CD14-positive monocyte (primary cell): Measurements from ENCODE around the gene PYGL. TPM values are rescaled to one million over a fixed set of nuclear protein-coding genes. Genes with fewer than 3 reads are reported as not detected.

ENCODE experiments used
- DNase-seq, 3 donors: peaks; one replicate each; pipeline ENCODE4 v3.0.0-alpha.2; 2011 to 2022
- H2AFZ ChIP-seq: 2 replicates; pipeline ENCODE4 v1.6.0; 2012; ENCODE audit warnings: mild to moderate bottlenecking, low read depth, low read length, inconsistent platforms; ENCODE audit not compliant: insufficient read depth, poor library complexity, severe bottlenecking
- H3K27ac ChIP-seq, 2 donors: 1 replicate in 1 of 2; 2 replicates in 1 of 2; pipeline ENCODE4 v1.5.1; 2012 to 2013; ENCODE audit warnings: low read length in 2 of 2, control low read depth in 1 of 2, inconsistent platforms in 1 of 2, low read depth in 1 of 2, mild to moderate bottlenecking in 1 of 2
- H3K27me3 ChIP-seq, 2 donors: one replicate each; pipeline versions ENCODE4 v1.6.0 to v1.6.1; 2011 to 2013; ENCODE audit warnings: low read length in 2 of 2; ENCODE audit not compliant: control insufficient read depth in 2 of 2, insufficient read depth in 2 of 2
- H3K36me3 ChIP-seq, 2 donors: replicated peaks in 1 of 2; 1 replicate in 1 of 2; 2 replicates in 1 of 2; pipeline versions ENCODE4 v1.5.1 to v1.6.1; 2012 to 2013; ENCODE audit warnings: low read length in 2 of 2, control low read depth in 1 of 2, inconsistent platforms in 1 of 2, mild to moderate bottlenecking in 1 of 2; ENCODE audit not compliant: insufficient read depth in 2 of 2, control insufficient read depth in 1 of 2
- H3K4me1 ChIP-seq, 2 donors: 1 replicate in 1 of 2; 2 replicates in 1 of 2; pipeline versions ENCODE4 v1.5.1 to v1.6.1; 2012 to 2013; ENCODE audit warnings: low read length in 2 of 2, control low read depth in 1 of 2, inconsistent platforms in 1 of 2, mild to moderate bottlenecking in 1 of 2, moderate library complexity in 1 of 2; ENCODE audit not compliant: insufficient read depth in 2 of 2, control insufficient read depth in 1 of 2
- H3K4me2 ChIP-seq: replicated peaks from 2 replicates; pipeline ENCODE3; 2012; ENCODE audit warnings: low read length, moderate library complexity, mild to moderate bottlenecking; ENCODE audit not compliant: poor library complexity, severe bottlenecking; ENCODE audit errors: extremely low read depth
- H3K4me3 ChIP-seq, 3 experiments: fragments of 200-600 bp in 1 of 3; sonication (generic) in 1 of 3; replicated peaks in 1 of 3; 1 replicate in 2 of 3; 2 replicates in 1 of 3; pipeline ENCODE4 v1.5.1; 2011 to 2013; ENCODE audit warnings: low read length in 3 of 3, mild to moderate bottlenecking in 3 of 3, control low read depth in 2 of 3, low read depth in 2 of 3, inconsistent platforms in 1 of 3, moderate library complexity in 1 of 3
- H3K79me2 ChIP-seq: 2 replicates; pipeline ENCODE4 v1.6.0; 2012; ENCODE audit warnings: mild to moderate bottlenecking, control low read depth, inconsistent platforms, low read length, moderate library complexity; ENCODE audit not compliant: insufficient read depth
- H3K9ac ChIP-seq: 2 replicates; pipeline ENCODE4 v1.6.0; 2017; ENCODE audit warnings: low read length, mild to moderate bottlenecking; ENCODE audit not compliant: insufficient read depth, poor library complexity, severe bottlenecking
- H3K9me3 ChIP-seq, 2 donors: replicated peaks in 1 of 2; 1 replicate in 1 of 2; 2 replicates in 1 of 2; pipeline versions ENCODE4 v1.5.1 to v1.6.1; 2012 to 2013; ENCODE audit warnings: low read length in 2 of 2, control low read depth in 1 of 2; ENCODE audit not compliant: control insufficient read depth in 1 of 2, insufficient read depth in 1 of 2
- H4K20me1 ChIP-seq: 2 replicates; pipeline ENCODE4 v1.6.0; 2012; ENCODE audit warnings: mild to moderate bottlenecking, low read length, control low read depth, moderate library complexity; ENCODE audit not compliant: insufficient read depth
- H3K27ac Mint-ChIP-seq, 7 donors: one replicate each; pipeline ENCODE4 v1.8.0; 2020; ENCODE audit warnings: mild to moderate bottlenecking in 7 of 7, mixed read lengths in 7 of 7, moderate library complexity in 6 of 7, inconsistent platforms in 2 of 7
- H3K27me3 Mint-ChIP-seq, 3 donors: one replicate each; pipeline ENCODE4 v1.8.0; 2021 to 2022; ENCODE audit warnings: low read depth in 3 of 3, mild to moderate bottlenecking in 3 of 3, mixed read lengths in 3 of 3, moderate library complexity in 3 of 3, inconsistent platforms in 1 of 3
- H3K36me3 Mint-ChIP-seq, 2 donors: one replicate each; pipeline ENCODE4 v1.8.0; 2020; ENCODE audit warnings: mixed read lengths in 2 of 2, inconsistent platforms in 1 of 2, mild to moderate bottlenecking in 1 of 2
- H3K4me1 Mint-ChIP-seq: one replicate; pipeline ENCODE4 v1.8.0; 2020; ENCODE audit warnings: mild to moderate bottlenecking, mixed read lengths
- H3K4me3 Mint-ChIP-seq, 2 donors: one replicate each; pipeline ENCODE4 v1.8.0; 2020; ENCODE audit warnings: mild to moderate bottlenecking in 2 of 2, mixed read lengths in 2 of 2, moderate library complexity in 1 of 2
- H3K9me3 Mint-ChIP-seq, 7 donors: one replicate each; pipeline ENCODE4 v1.8.0; 2020 to 2022; ENCODE audit warnings: mixed read lengths in 7 of 7, mild to moderate bottlenecking in 6 of 7, moderate library complexity in 6 of 7, inconsistent platforms in 2 of 7
- CTCF ChIP-seq: fragments of 200-600 bp; IDR thresholded peaks from one replicate; pipeline ENCODE4 v1.8.0; 2022; ENCODE audit warnings: antibody characterized with exemption, mild to moderate bottlenecking
- WGBS: methylation state at CpG from one replicate; pipeline ENCODE4 v1.1.5; 2013; ENCODE audit warnings: missing lambda C conversion rate; ENCODE audit not compliant: insufficient coverage; 5-methylcytosine and 5-hydroxymethylcytosine counted together
- intact Hi-C, 2 donors: fragments of 100-400 bp; cut with micrococcal nuclease; formaldehyde crosslinking; loops; one replicate each; pipeline versions ENCODE4 v1.15.0 to v1.15.1; 2023
- polyA plus RNA-seq, 3 donors: library from polyadenylated mRNA; depleted of rRNA in 1 of 3; unstranded in 2 of 3; stranded (reverse) in 1 of 3; fragments of 300-500 nt in 2 of 3; fragments of >200 nt in 1 of 3; fragmentation: Illumina TruSeq in 2 of 3; gene quantifications; 1 replicate in 2 of 3; 2 replicates in 1 of 3; pipeline ENCODE4 v1.2.3, GENCODE V29; 2012 to 2021

PYGL gene
- polyA plus RNA-seq, 3 donors, result 125 to 184 (median 166) TPM

GRCh38 chr14:50859296-50859624, 85.0 kb downstream of the PYGL start:
- peak overlapping the region; percentile 91 to 95 for H3K4me3 Mint-ChIP-seq
- Histone ChIP-seq H3K9ac (peak overlapping the region; percentile 22), H4K20me1 (no peaks in the 10 kb centered on the region), H2AFZ (peak overlapping the region; percentile 86), H3K4me1 (peaks cover 8 to 12% of the 10 kb centered on the region in 2 donors), H3K4me3 (peak overlapping the region; percentile 70 to 93 (median 77)), H3K27me3 (no peaks in the 10 kb centered on the region), H3K4me2 (peak overlapping the region; percentile 93), H3K9me3 (no peaks in the 10 kb centered on the region), H3K27ac (peak overlapping the region in 1 of 2 donors; percentile 71), H3K79me2 (no peaks in the 10 kb centered on the region), H3K36me3 (no peaks in the 10 kb centered on the region)
- no peak for DNase-seq
- no peak for TF ChIP-seq CTCF
- H3K9me3 Mint-ChIP-seq, result no peaks in the 10 kb centered on the region
- H3K27me3 Mint-ChIP-seq, result peaks cover 0 to 3% (median 0%) of the 10 kb centered on the region in 3 donors
- no peaks in the 10 kb centered on the region for H3K36me3 Mint-ChIP-seq
- intact Hi-C loops, result no loop called here
- H3K4me1 Mint-ChIP-seq, result peaks cover 22% of the 10 kb centered on the region
- peak overlapping the region in 2 of 7 donors; percentile 35 to 73 for H3K27ac Mint-ChIP-seq
- no CpG with 5 or more reads among the region's 1 CpG for WGBS

- no peak for TF ChIP-seq CTCF
- no peak for DNase-seq
- no peaks in the 10 kb centered on the region for H3K27me3 ChIP-seq
- H2AFZ ChIP-seq, result no peak overlapping the region
- H3K27me3 Mint-ChIP-seq, result peaks cover 0 to 5% (median 0%) of the 10 kb centered on the region in 3 donors
- H3K9ac ChIP-seq, result no peak overlapping the region
- H3K27ac ChIP-seq, result no peak overlapping the region
- H3K27ac Mint-ChIP-seq, result no peak overlapping the region
- no peaks in the 10 kb centered on the region for H3K36me3 Mint-ChIP-seq
- no peak overlapping the region for H3K4me2 ChIP-seq
- H3K4me3 ChIP-seq, result no peak overlapping the region
- no peaks in the 10 kb centered on the region for H3K36me3 ChIP-seq
- WGBS, result 77% methylated on average over 5 of the region's 5 CpGs
- intact Hi-C loops, result no loop called here
- peaks cover 0 to 2% (median 0%) of the 10 kb centered on the region in 7 donors for H3K9me3 Mint-ChIP-seq
- H3K9me3 ChIP-seq, result no peaks in the 10 kb centered on the region
- H3K4me3 Mint-ChIP-seq, result no peak overlapping the region
- H3K79me2 ChIP-seq, result no peaks in the 10 kb centered on the region
- H3K4me1 Mint-ChIP-seq, result peaks cover 19% of the 10 kb centered on the region
- H4K20me1 ChIP-seq, result no peaks in the 10 kb centered on the region
- peaks cover 8 to 12% of the 10 kb centered on the region in 2 donors for H3K4me1 ChIP-seq
Observed at GRCh38 chr14:50856660-50857059, 87.6 kb downstream of the PYGL start.
